H9 (cell line): Measurements from ENCODE around the gene ATM. TPM values are rescaled to one million over a fixed set of nuclear protein-coding genes. Genes with fewer than 3 reads are reported as not detected.
A peak's percentile ranks its signal among the peaks of the same experiment; 100 is the strongest.

Source experiments
- DNase-seq: peaks from one replicate; pipeline ENCODE4 v3.0.0-alpha.2; 2017
- H2AFZ ChIP-seq: one replicate; pipeline ENCODE4 v1.6.1; 2013; ENCODE audit warnings: mild to moderate bottlenecking, low read length, control low read depth, moderate library complexity
- H2AK5ac ChIP-seq: 2 replicates; pipeline ENCODE4 v1.6.1; 2013; ENCODE audit warnings: low read length, control low read depth, mixed read lengths; ENCODE audit not compliant: insufficient read length
- H2BK120ac ChIP-seq: one replicate; pipeline ENCODE4 v1.6.1; 2013; ENCODE audit warnings: low read depth, mild to moderate bottlenecking, low read length, control low read depth, inconsistent platforms; ENCODE audit not compliant: poor library complexity, severe bottlenecking
- H2BK12ac ChIP-seq: 2 replicates; pipeline ENCODE4 v1.6.1; 2013; ENCODE audit warnings: low read length, control low read depth, mixed read lengths, low read depth; ENCODE audit not compliant: insufficient read length
- H2BK15ac ChIP-seq: 2 replicates; pipeline ENCODE4 v1.6.1; 2013; ENCODE audit warnings: low read depth, low read length, control low read depth
- H2BK20ac ChIP-seq: one replicate; pipeline ENCODE4 v1.6.1; 2013; ENCODE audit warnings: low read depth, mild to moderate bottlenecking, low read length, control low read depth, inconsistent platforms; ENCODE audit not compliant: poor library complexity, severe bottlenecking
- H2BK5ac ChIP-seq: 2 replicates; pipeline ENCODE4 v1.6.1; 2013; ENCODE audit warnings: low read length, control low read depth, mixed read lengths; ENCODE audit not compliant: insufficient read length
- H3K14ac ChIP-seq: 2 replicates; pipeline ENCODE4 v1.6.1; 2013; ENCODE audit warnings: low read length, control low read depth; ENCODE audit not compliant: insufficient read depth
- H3K18ac ChIP-seq: 2 replicates; pipeline ENCODE4 v1.6.1; 2013; ENCODE audit warnings: low read depth, mild to moderate bottlenecking, mixed read lengths, low read length, control low read depth; ENCODE audit not compliant: insufficient read length
- H3K23ac ChIP-seq: 2 replicates; pipeline ENCODE4 v1.6.1; 2013; ENCODE audit warnings: low read length, control low read depth, mixed read lengths, low read depth; ENCODE audit not compliant: insufficient read length
- H3K23me2 ChIP-seq: 2 replicates; pipeline ENCODE4 v1.6.1; 2013; ENCODE audit warnings: low read depth, mild to moderate bottlenecking, mixed read lengths, low read length, control low read depth; ENCODE audit not compliant: insufficient read length, poor library complexity, severe bottlenecking
- H3K27ac ChIP-seq: 2 replicates; pipeline ENCODE4 v1.5.1; 2013; ENCODE audit warnings: low read length, control low read depth, mixed read lengths, low read depth; ENCODE audit not compliant: insufficient read length
- H3K27me3 ChIP-seq: 2 replicates; pipeline ENCODE4 v1.6.1; 2013; ENCODE audit warnings: low read length, control low read depth, inconsistent platforms; ENCODE audit not compliant: insufficient read depth
- H3K4ac ChIP-seq: 2 replicates; pipeline ENCODE4 v1.6.1; 2013; ENCODE audit warnings: low read depth, mild to moderate bottlenecking, control low read depth, inconsistent platforms, low read length, moderate library complexity
- H3K4me1 ChIP-seq: 2 replicates; pipeline ENCODE4 v1.6.1; 2013; ENCODE audit warnings: low read length, control low read depth, inconsistent platforms; ENCODE audit not compliant: insufficient read depth
- H3K4me2 ChIP-seq: 2 replicates; pipeline ENCODE4 v1.6.1; 2013; ENCODE audit warnings: low read length, control low read depth, mixed read lengths; ENCODE audit not compliant: insufficient read length, insufficient read depth
- H3K56ac ChIP-seq: 2 replicates; pipeline ENCODE4 v1.6.1; 2013; ENCODE audit warnings: low read depth, mild to moderate bottlenecking, mixed read lengths, low read length, control low read depth; ENCODE audit not compliant: insufficient read length
- H3K79me1 ChIP-seq: 2 replicates; pipeline ENCODE4 v1.6.1; 2013; ENCODE audit warnings: low read depth, mild to moderate bottlenecking, moderate library complexity, low read length, control low read depth, inconsistent platforms; ENCODE audit not compliant: insufficient read depth, poor library complexity, severe bottlenecking
- H3K79me2 ChIP-seq: 2 replicates; pipeline ENCODE4 v1.6.1; 2013; ENCODE audit warnings: low read length, control low read depth, inconsistent platforms; ENCODE audit not compliant: insufficient read depth
- H3K9ac ChIP-seq: 2 replicates; pipeline ENCODE4 v1.6.1; 2013; ENCODE audit warnings: low read length, control low read depth, mixed read lengths; ENCODE audit not compliant: insufficient read length; ENCODE audit errors: extremely low read depth
- H3K9me3 ChIP-seq: one replicate; pipeline ENCODE4 v1.6.1; 2013; ENCODE audit warnings: low read depth, low read length, inconsistent platforms; ENCODE audit not compliant: control insufficient read depth
- H3T11ph ChIP-seq: one replicate; pipeline ENCODE4 v1.6.1; 2013; ENCODE audit warnings: mild to moderate bottlenecking, low read length, control low read depth, inconsistent platforms
- H4K20me1 ChIP-seq: one replicate; pipeline ENCODE4 v1.6.1; 2013; ENCODE audit not compliant: control insufficient read depth, insufficient read length, insufficient read depth
- H4K5ac ChIP-seq: 2 replicates; pipeline ENCODE4 v1.6.1; 2013; ENCODE audit warnings: low read depth, mild to moderate bottlenecking, mixed read lengths, low read length, control low read depth; ENCODE audit not compliant: insufficient read length
- H4K8ac ChIP-seq: replicated peaks from 2 replicates; pipeline ENCODE4 v1.6.1; 2013; ENCODE audit warnings: low read length, control low read depth, mixed read lengths, low read depth; ENCODE audit not compliant: insufficient read length
- H4K91ac ChIP-seq: 2 replicates; pipeline ENCODE4 v1.6.1; 2013; ENCODE audit warnings: low read depth, mild to moderate bottlenecking, moderate library complexity, mixed read lengths, low read length, control low read depth; ENCODE audit not compliant: insufficient read length
- H3K27ac Mint-ChIP-seq, 3 experiments: 2 replicates in 2 of 3; 3 replicates in 1 of 3; pipeline ENCODE4 v1.8.0; 2020 to 2021; ENCODE audit warnings: mixed read lengths in 3 of 3, mild to moderate bottlenecking in 1 of 3, moderate library complexity in 1 of 3
- H3K27me3 Mint-ChIP-seq: 2 replicates; pipeline ENCODE4 v1.8.0; 2021; ENCODE audit warnings: low read depth, mild to moderate bottlenecking, moderate library complexity, mixed read lengths
- H3K36me3 Mint-ChIP-seq, 3 experiments: 2 replicates in 2 of 3; 3 replicates in 1 of 3; pipeline ENCODE4 v1.8.0; 2020 to 2021; ENCODE audit warnings: low read depth in 3 of 3, mixed read lengths in 3 of 3; ENCODE audit not compliant: insufficient read depth in 1 of 3
- H3K4me1 Mint-ChIP-seq, 2 experiments: 2 replicates each; pipeline ENCODE4 v1.8.0; 2020; ENCODE audit warnings: mixed read lengths in 2 of 2
- H3K4me3 Mint-ChIP-seq, 2 experiments: 2 replicates in 1 of 2; 3 replicates in 1 of 2; pipeline ENCODE4 v1.8.0; 2020 to 2021; ENCODE audit warnings: mild to moderate bottlenecking in 2 of 2, mixed read lengths in 2 of 2, moderate library complexity in 1 of 2
- H3K9me3 Mint-ChIP-seq, 2 experiments: 2 replicates in 1 of 2; 3 replicates in 1 of 2; pipeline ENCODE4 v1.8.0; 2020; ENCODE audit warnings: mild to moderate bottlenecking in 2 of 2, mixed read lengths in 2 of 2, moderate library complexity in 1 of 2
- CTCF ChIP-seq: fragments of 200-600 bp; sonication (generic); conservative IDR thresholded peaks from 3 replicates; pipeline ENCODE4 v1.8.0; 2021; ENCODE audit warnings: antibody characterized with exemption, mild to moderate bottlenecking
- WGBS: extraction: QIAGEN DNeasy Blood & Tissue Kit; methylation state at CpG from one replicate; pipeline ENCODE4 v1.1.7; 2013; ENCODE audit warnings: missing lambda C conversion rate, low lambda C conversion rate, mixed read lengths; ENCODE audit not compliant: insufficient read length; ENCODE audit errors: extremely low coverage; 5-methylcytosine and 5-hydroxymethylcytosine counted together
- total RNA-seq: library from RNA; stranded (reverse); gene quantifications from 2 replicates; pipeline ENCODE4 v1.2.1, GENCODE V29; 2021

ATM gene
- total RNA-seq, 1 experiment from 2014 or later = 58.9 TPM

DNA sequence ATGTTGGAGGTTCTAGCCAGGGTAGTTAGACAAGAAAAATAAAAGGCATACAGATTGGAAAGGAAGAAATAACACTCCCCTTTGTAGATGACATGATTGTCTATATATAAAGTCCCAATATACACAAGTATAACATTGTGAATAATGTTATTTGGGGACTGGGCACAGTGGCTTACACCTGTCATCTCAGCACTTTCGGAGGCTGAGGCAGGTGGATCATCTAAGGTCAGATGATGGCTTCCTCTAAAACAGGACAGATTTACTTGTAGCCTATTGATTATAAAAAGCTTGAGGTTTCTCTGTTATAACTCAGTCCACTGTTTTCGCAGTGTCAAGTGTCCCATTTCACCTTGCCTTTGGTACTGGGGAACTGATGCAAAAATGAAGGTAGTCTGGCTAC lies 19.6 kb downstream of the ATM start:
- peaks cover under 1 to 33% (median 27%) of the 10 kb centered on the region in 3 experiments; a peak in 6 of 7 replicates for H3K36me3 Mint-ChIP-seq
- no peak overlapping the region for H2BK12ac ChIP-seq

More for the DNA sequence above, 19.6 kb downstream of the ATM start:
- Histone ChIP-seq H3K27ac (no peak overlapping the region), H3K9ac (no peak overlapping the region), H3K4ac (no peak overlapping the region), H3K27me3 (no peaks in the 10 kb centered on the region), H3T11ph (no peak overlapping the region), H3K4me1 (no peaks in the 10 kb centered on the region), H2BK5ac (no peak overlapping the region), H4K8ac (no peak overlapping the region), H3K56ac (no peak overlapping the region), H4K5ac (no peak overlapping the region), H2AFZ (no peak overlapping the region), H3K79me2 (no peaks in the 10 kb centered on the region), H2BK20ac (no peak overlapping the region), H3K18ac (no peak overlapping the region), H3K14ac (no peak overlapping the region), H3K79me1 (no peaks in the 10 kb centered on the region), H4K91ac (no peak overlapping the region), H4K20me1 (no peaks in the 10 kb centered on the region), H2AK5ac (no peak overlapping the region), H3K23me2 (no peaks in the 10 kb centered on the region), H2BK15ac (no peak overlapping the region), H2BK120ac (no peak overlapping the region), H3K23ac (no peak overlapping the region), H3K9me3 (no peaks in the 10 kb centered on the region), H3K4me2 (no peak overlapping the region)
- H3K27me3 Mint-ChIP-seq = no peaks in the 10 kb centered on the region
- no peak for TF ChIP-seq CTCF
- H3K27ac Mint-ChIP-seq = 0 out of 7 replicates have a peak overlapping the region, but pooled peaks of 1 of the 3 experiments have one; percentile 48
- H3K4me1 Mint-ChIP-seq = no peaks in the 10 kb centered on the region
- no CpG with 5 or more reads among the region's 2 CpGs for WGBS
- H3K4me3 Mint-ChIP-seq = no peak overlapping the region
- DNase-seq = no peak
- H3K9me3 Mint-ChIP-seq = no peaks in the 10 kb centered on the region
